Ramos (cell line): Measurements from ENCODE around the gene RAB3B.
"Not testable (repeated sequence)": the region's sequence is repeated elsewhere in the genome, so short reads cannot be mapped to it uniquely, and the experiment has no call there.

Experiments
- in situ Hi-C: fragments of 300-500 bp; cut with MboI; formaldehyde crosslinking; loops from one replicate; pipeline ENCODE4 v1.14.3; 2022; ENCODE audit warnings: low sequenced_read_pairs; ENCODE audit not compliant: unreplicated experiment

RAB3B gene, protein sequence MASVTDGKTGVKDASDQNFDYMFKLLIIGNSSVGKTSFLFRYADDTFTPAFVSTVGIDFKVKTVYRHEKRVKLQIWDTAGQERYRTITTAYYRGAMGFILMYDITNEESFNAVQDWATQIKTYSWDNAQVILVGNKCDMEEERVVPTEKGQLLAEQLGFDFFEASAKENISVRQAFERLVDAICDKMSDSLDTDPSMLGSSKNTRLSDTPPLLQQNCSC

DNA sequence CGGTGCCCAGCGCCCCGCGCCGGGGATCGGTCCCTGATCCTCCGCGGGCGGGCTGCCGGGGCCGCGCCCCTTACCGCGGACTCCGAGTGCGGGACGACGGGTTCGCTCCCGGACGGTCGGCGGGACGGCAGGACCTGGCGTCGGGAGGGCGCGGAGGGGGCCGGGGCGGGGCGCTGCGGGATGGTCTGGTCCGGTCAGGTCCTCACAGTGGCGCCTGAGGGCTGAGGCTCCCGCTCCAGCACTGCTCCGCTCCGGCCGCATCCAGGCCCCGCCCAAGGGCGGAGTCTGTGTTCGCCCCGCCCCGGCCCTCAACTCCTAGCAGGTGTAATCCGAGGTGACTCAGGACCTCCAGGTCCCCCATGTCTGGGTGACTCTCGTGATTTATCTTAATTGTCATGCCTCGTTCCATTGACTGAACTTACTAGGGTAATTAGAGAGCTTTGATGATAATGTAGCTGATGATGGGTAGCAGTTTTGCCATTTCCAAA is at the start of gene RAB3B:
TSS of gene RAB3B (minus strand) at position 223 of the 488 bp plus-strand sequence. CDS start 13,583 bp downstream, outside the sequence.
- in situ Hi-C loops, result no loop called here

DNA sequence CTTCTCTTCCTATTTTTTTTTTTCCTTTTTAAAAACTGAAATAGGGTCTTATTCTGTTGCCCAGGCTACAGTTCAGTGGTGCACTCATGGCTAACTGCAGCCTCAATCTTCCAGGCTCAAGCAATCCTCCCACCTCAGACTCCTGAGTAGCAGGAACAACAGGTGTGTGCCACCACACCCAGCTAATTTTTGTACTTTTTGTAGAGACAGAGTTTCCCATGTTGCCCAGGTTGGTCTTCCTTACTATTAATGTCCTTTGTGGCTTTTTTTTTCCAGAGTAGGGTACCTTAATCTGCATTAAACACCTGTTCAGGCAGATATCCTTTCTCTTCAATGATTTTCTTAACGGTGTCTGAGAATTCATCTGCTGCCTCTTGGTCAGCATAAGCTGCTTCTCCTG is 47.4 kb upstream of the RAB3B start:
- in situ Hi-C loops, result no loop called here

DNA sequence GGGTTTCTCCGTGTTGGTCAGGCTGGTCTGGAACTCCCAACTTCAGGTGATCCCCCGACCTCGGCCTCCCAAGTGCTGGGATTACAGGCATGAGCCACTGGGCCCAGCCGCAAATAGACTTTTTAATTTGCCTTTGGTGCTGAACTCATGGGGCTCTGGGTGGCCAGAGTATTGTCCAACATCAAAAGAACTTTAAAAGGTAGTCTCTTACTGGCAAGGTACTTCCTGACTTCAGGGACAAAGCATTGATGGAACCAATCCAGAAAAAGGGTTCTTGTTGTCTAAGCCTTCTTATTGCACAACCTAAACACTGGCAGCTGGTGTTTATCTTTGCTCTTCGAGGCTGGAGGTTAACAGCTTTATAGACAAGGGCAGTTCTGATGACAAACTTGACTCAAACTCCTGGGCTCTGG is 46.9 kb upstream of the RAB3B start:
- in situ Hi-C loops, result no loop called here

DNA sequence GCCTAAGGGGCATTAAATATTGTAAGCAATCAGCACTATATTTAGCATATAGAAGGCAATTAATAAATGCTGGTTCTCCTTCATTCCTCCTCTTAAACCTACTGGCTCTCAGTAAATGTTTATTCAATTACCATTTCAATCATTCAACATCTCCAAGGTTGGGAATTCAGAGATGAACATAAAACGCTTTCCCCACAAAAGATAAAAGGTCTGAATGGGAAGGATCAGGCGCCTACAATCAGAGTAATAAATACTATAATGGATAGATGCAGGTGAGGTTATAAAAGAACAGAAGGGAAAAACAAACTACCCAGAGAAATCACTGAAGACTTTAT is 43.5 kb upstream of the RAB3B start:
- in situ Hi-C loops, result no loop called here

DNA sequence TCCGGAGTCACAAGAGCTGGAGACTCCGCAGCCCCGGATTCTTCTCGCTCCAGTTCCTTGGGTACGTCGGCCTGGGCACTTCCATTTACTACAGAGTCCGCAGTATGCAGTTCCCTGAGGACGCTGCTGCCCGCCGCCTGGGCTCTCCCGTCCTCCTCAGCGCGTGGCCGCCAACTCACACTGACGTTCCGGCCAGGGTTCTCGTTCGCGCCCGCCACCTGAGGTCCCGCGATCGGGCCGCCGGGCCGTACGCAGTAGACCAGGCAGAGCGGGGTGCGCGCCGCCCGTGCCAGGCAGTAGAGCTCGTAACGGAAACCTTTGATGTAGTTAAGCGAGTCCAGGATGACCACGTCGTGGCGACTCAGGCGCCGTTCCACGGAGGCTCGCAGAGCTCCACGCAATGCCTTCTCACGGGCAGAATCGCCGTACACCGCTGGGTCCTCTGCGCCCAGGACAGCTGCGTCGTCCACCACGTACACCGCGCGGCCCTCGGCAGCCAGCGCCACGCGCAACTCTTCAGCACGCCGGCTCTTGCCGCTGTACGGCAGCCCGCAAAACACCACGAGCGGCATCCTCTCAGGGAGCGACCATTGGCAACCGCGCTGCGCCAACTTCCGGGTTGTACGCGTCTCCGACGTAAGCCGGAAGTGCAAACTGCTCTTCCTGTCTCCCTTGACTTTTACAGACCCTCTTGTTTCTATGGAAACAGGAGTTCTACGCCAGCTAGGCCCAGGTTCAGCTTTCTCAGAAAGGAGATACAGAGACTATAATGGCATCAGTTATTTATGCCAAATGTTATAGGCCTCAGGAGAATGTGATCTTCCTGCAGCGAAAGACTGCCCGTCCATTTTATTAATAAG is 42.9 kb upstream of the RAB3B start, which contains the start of gene KTI12:
TSS of gene KTI12 (minus strand) at position 621 of the 860 bp plus-strand sequence. CDS start at position 572, 49 bp downstream.
- in situ Hi-C loops, result no loop called here

DNA sequence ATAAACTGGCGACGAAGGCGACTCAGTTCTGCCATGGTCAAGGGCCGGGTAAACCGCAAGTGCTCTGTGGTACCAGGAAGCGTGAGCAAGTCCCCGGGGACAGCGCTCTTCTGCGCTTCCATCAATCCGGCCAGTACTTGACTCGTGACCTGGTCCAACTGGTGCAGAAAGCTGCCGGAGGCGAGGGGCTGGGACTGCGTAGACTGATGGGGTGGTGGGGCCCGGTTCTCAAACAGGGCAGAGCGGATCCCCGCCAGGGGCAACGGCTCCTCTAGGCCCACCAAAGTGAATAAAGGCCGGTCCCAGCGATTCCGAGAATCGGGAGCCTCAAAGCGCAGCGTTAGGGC is 42.3 kb upstream of the RAB3B start:
- in situ Hi-C loops, result no loop called here

DNA sequence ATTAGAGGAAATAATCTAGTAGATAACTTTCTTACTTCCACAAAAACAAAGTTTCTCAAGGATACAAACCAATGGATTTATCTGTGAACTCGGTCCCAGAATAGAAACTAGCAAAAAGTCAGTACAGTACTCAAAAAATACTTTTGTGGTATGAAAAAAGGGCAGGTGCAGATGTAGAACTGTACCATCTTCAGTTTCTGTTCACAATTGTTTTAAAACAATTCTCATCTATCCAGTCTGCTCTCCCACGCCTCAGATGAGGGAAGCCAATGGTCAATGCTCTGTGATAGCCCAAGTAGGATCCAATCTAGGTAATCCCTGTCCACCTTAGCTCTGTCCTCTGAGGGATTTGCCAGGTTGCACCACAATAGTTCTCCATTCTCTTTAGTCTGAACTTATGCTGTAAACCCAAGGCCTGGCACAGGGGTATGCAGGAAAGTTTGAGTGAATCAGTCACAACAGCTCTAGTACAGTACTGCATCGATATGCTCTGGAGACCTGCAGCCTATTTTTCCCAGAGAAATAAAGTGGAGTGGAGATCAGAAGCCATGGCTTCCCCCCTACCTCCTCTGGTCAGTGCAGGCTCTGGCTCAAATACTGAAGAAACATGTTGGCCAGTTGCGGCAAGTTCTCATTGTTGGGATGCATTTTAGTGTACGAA is 41.8 kb upstream of the RAB3B start:
- in situ Hi-C loops, result no loop called here

DNA sequence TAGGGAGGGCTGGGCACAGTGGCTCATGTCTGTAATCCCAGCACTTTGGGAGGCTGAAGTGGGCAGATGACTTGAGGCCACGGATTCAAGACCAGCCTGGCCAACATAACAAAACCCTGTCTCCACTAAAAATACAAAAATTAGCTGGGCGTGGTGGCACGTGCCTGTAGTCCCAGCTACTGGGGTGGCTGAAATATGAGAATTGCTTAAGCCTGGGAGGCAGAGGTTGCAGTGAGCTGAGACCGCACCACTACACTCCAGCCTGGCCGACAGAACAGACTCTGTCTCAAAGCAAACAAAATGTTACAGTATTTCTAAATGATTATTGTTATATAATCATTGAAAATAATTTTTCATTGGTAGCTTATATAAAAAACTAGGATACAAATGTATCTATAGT is 38.3 kb upstream of the RAB3B start:
- in situ Hi-C loops, result not testable (repeated sequence)

DNA sequence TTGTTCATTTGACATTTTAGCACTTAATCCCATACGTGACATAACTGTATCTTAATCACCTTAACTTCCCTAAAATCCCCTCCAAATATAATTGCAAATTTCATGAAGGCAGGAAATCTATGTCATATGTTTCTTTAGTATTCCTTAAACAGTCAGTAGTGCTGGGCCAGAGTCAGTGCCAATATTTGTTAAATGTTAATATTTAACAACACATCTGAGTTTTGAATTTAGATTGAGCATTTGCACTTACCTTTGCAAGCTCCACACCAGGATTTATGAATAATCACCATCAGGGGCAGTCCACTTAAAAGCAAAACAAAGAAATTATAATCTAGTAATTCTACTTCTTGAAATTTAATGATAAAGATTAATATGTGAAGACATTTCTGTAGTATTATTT is 37.8 kb upstream of the RAB3B start:
- in situ Hi-C loops, result no loop called here

DNA sequence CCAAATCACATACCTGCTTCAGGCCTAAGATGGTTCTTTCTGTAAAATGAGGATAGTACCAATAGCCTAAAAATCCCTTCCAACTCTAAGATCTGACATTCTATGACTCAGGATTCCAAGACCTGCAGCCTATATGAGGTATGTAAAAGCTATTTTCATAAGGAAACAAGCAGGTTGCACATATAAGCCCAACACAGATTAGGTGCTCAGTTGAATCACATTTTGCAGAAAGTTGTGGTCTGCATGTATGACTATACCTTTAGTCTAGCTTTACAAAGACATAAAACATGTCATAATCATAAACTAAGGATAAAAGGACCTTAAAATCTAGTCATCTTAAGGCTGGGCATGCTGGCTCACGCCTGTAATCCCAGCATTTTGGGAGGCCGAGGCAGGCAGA is 35.8 kb upstream of the RAB3B start:
- in situ Hi-C loops, result no loop called here

DNA sequence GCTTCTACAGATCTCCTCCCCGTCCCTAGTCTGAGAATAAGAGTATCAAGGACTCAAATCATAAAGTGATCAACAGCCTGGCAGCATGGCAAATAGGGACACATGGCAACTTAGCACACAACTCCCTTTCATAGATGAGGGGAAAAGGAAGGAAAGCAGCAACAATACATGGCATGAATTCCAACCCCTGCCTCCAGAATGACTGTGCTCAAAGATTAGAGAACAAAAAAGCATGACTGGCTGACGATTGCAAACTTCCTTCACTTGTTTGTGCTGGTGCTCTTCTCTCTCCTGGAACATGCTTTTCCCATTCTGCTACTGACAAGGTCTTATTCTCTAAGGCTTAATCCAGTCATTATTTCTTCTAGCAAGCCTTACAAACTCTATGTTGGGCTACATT is 31.6 kb upstream of the RAB3B start:
- in situ Hi-C loops, result no loop called here

DNA sequence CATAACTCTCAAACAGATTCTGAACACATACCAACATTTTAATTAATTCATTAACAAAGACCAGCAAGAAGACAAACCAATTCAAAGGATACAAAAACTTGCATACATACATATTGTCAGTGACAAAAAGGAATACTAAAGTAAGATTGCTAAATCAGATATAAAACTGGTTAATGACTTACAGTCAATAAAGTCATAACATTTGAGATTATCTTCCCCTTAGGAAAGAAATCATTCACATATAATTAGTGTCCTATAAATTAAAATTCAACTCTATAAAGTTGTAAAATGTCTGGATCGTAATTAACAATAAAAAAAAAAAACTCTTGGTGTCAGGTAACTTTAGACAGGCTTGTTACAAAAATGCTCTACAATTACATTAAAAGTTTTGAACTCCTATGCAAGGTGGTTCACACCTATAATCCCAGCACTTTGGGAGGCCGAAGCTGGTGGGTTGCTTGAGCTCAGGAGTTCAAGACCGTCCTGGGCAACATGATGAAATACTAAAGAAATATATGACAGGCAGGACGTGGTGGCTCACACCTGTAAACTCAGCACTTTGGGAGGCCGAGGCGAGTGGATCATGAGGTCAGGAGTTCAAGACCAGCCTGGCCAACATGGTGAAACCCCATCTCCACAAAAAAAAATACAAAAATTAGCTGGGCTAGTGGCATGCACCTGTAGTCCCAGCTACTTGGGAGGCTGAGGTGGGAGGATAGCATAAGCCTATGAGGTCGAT is 17.7 kb upstream of the RAB3B start:
- in situ Hi-C loops, result no loop called here

DNA sequence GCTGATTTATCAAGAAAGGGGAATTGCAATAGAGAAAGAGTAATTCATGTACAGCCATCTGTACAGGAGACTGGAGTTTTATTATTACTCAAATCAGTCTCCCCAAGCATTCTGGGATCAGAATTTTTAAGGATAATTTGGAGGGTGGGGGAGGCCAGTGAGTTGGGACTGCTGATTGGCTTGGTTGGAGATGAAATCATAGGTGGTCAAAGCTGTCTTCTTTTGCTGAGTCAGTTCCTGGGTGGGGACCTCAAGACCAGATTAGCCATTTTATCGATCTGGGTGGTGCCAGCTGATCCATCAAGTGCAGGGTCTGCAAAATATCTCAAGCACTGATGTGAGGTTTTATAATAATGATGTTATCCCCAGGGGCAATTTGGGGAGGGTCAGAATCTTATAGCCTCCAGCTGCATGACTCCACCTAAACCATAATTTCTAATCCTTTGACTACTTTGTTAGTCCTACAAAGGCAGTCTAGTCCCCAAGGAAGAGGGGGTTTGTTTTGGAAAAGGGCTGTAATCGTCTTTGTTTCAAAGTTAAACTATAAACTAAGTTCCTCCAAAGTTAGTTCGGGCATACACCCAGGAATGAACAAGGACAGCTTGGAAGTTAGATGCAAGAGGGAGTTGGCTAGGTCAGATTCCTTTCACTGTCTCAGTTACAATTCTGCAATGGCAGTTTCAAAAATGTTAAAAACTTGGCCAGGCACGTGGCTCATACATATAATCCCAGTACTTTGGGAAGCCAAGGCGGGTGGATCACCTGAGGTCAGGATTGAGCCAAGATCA is 16.9 kb upstream of the RAB3B start:
- in situ Hi-C loops, result no loop called here

DNA sequence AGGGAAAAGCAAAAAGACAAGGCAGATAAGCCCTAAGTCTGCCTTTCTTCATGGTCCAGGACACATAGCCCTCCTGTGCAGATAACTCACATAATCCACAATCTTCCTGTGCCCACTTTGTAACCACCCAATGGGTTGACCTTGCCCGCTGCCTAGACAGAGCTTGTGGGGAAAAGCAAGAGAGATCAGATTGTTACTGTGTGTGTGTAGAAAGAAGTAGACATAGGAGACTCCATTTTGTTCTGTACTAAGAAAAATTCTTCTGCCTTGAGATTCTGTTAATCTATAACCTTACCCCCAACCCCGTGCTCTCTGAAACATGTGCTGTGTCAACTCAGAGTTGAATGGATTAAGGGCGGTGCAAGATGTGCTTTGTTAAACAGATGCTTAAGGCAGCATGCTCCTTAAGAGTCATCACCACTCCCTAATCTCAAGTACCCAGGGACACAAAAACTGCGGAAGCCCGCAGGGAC is 15.6 kb upstream of the RAB3B start:
- in situ Hi-C loops, result not testable (repeated sequence)

DNA sequence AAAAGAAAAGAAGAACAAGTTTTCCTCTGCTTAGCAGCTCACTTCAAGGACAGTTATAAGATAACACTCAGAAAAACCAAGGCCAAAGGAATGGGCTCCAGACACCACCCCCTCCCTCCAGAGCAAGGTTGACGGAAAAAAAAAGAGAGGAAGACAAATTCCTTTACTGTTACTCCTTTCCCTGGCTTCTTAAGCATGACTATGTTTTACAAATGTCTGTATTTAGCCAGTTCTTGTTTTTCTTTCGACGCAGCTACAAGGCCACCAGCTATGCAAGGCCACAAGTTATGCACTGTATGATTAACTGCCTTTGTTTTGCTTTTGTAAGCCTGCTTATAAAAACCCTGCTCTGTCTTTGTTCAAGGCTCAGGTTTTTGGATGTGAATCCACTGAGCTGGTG is 15.0 kb upstream of the RAB3B start:
- in situ Hi-C loops, result not testable (repeated sequence)

DNA sequence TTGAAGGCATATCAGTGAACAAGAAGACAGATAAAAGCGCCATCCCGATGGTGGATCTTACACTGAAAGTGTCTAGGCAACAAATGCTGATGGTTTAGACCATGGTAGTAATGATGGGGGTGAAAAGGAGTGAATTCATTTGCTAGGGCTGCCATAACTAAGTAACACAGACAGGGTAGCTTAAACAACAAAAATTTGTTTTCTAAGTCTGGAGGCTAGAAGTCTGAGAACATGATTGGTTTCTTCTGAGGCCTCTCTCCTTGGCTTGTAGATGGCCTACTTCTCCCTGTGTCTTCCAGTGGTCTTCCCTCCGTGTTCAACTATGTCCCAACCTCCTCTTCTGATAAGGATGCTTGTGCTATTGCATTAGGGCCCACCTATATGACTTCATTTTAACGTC is 13.4 kb upstream of the RAB3B start:
- in situ Hi-C loops, result no loop called here

DNA sequence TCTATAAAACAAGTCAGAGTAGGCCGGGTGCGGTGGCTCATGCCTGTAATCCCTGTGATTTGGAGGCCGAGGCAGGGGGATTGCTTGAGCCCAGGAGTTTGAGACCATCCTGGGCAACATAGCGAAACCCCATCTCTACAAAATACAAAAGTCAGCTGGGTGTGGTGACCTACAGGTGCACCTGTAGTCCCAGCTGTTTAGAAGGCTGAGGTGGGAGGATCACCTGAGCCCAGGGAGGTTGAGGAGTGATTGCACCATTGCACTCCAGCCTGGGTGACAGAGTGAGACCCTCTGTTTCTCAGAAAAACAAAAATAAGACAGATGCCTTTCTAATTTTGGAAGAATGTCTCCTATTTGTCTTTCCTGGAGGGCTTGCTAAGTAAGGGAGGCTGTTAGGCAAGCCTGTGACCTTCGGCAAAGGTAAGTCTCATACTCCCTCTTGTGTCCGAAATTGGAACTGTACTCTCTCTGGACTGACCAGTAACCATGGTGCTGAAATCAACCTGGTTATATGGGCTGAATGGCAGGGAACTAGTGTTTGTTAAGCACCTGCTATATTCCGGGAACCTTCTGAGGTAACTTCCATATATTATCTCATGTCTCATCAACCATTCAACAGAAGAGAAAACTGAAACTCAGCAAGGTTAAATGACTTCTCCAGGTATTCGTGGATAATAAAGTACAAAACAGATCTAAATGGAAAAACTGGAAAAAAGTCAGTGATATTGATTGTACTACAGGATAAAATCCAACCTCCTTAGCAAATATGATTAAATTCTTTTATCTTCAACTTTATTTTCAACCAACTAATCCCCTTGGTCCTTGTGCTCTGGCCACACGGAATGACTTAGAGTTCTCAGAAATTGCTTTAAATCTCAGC is 11.8 kb upstream of the RAB3B start:
- in situ Hi-C loops, result no loop called here

DNA sequence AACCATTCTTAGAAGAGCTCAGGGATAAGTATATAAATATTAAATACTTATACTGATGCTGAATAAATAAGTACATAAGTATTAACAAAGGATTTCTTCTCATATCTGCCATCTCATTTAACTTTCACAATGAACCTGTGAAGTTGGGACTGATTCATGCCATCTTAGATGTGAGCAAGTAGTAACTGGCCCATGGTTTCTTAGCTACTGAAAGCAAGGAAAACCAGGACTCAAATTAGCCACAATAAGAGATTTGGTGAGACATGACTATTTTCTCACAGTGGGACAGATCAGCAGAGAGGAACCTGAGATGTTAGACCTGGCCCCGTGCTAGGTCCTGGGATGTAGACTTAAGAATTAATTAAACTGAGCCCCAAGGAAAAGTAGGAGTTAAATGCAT is 8.2 kb upstream of the RAB3B start:
- in situ Hi-C loops, result no loop called here

DNA sequence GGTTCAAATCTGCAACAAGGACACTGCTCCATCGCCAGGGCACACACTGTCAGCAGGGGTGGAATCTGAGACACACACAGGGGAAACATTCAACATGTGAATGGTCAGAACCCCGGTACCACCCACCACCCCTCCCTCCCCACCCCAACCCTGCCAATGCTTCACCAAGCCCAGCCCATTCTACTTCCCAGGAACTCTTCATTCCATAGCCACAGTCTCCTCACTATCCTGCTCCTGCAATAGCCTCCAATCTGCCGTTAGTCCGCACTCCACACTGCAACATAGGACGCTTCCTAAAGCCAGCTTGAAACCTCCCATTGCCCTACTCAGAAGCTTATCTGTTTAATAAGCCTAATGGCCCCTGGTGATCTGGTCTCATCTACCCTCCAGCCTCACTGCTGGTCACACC is 7.5 kb upstream of the RAB3B start:
- in situ Hi-C loops, result no loop called here
